Endothelial cell of umbilical vein (primary cell): ENCODE results near the gene IGFBP7. TPM values are rescaled to one million over a fixed set of nuclear protein-coding genes. Genes with fewer than 3 reads are reported as not detected.

Experiments
- BruUV-seq: library from RNA; stranded (reverse); fragments of 400-500 nt; replicated peaks from 2 replicates; lab custom pipeline; 2021; lab: Mats Ljungman, UMichigan
- CTCF ChIA-PET: fragments of 300-600, 350-600 bp; sonication (Branson Sonifier 250); formaldehyde crosslinking; loops from one replicate; lab custom pipeline; 2021; ENCODE audit warnings: antibody characterized with exemption, inconsistent platforms; lab: Charles Lee
- POLR2A ChIA-PET: fragments of 300-600, 350-600 bp; sonication (Branson Sonifier 250); formaldehyde crosslinking; loops from one replicate; lab custom pipeline; 2021; ENCODE audit warnings: antibody characterized with exemption, inconsistent platforms; lab: Charles Lee
- DNase-seq: peaks from one replicate; pipeline ENCODE4 v3.0.0-alpha.2; 2011; ENCODE audit warnings: low read depth, low spot score
- FAIRE-seq: peaks from 2 replicates; lab custom pipeline; 2011; peaks lifted over from hg19 to GRCh38; lab: Jason Lieb, UNC
- H2AFZ ChIP-seq: 2 replicates; pipeline ENCODE4 v1.6.0; 2012; ENCODE audit warnings: low read depth, low read length, control low read depth, inconsistent platforms
- H3K27ac ChIP-seq: 2 replicates; pipeline ENCODE4 v1.5.1; 2011; ENCODE audit warnings: low read depth, mild to moderate bottlenecking, control low read depth, low read length, moderate library complexity; ENCODE audit not compliant: insufficient read depth
- H3K27me3 ChIP-seq, 2 experiments: 2 replicates each; pipeline versions ENCODE4 v1.6.0 to v1.6.1; 2011; ENCODE audit warnings: low read length in 2 of 2, mixed read lengths in 1 of 2; ENCODE audit not compliant: control insufficient read depth in 2 of 2, insufficient read depth in 2 of 2
- H3K36me3 ChIP-seq, 2 experiments: 2 replicates in 1 of 2; 3 replicates in 1 of 2; pipeline ENCODE4 v1.5.1; 2011; ENCODE audit warnings: low read length in 2 of 2, mild to moderate bottlenecking in 1 of 2, moderate library complexity in 1 of 2; ENCODE audit not compliant: control insufficient read depth in 2 of 2, insufficient read depth in 2 of 2; ENCODE audit errors: extremely low read depth in 1 of 2
- H3K4me1 ChIP-seq: 3 replicates; pipeline ENCODE4 v1.5.1; 2011; ENCODE audit warnings: mild to moderate bottlenecking, low read length; ENCODE audit not compliant: control insufficient read depth, insufficient read depth; ENCODE audit errors: extremely low read depth
- H3K4me2 ChIP-seq: 2 replicates; pipeline ENCODE4 v1.6.1; 2011; ENCODE audit warnings: low read length, control low read depth, mixed read lengths; ENCODE audit not compliant: insufficient read depth
- H3K4me3 ChIP-seq, 3 experiments: fragments of 200-600 bp in 1 of 3; sonication (generic), shearing (Covaris generic) in 1 of 3; replicated peaks in 1 of 3; 2 replicates each; pipeline ENCODE4 v1.5.1; 2011 to 2016; ENCODE audit warnings: control low read depth in 3 of 3, low read length in 3 of 3, mild to moderate bottlenecking in 2 of 3, inconsistent platforms in 1 of 3, low read depth in 1 of 3, moderate library complexity in 1 of 3; ENCODE audit not compliant: insufficient read depth in 1 of 3
- H3K79me2 ChIP-seq: 2 replicates; pipeline ENCODE4 v1.6.0; 2012; ENCODE audit warnings: low read length, inconsistent platforms; ENCODE audit not compliant: control insufficient read depth, insufficient read depth
- H3K9ac ChIP-seq: replicated peaks from 2 replicates; pipeline ENCODE3; 2011; ENCODE audit warnings: low read length, control low read depth; ENCODE audit not compliant: insufficient read depth; ENCODE audit errors: extremely low read depth
- H3K9me1 ChIP-seq: replicated peaks from 3 replicates; pipeline ENCODE4 v1.6.0; 2011; ENCODE audit warnings: mild to moderate bottlenecking, low read length; ENCODE audit not compliant: control insufficient read depth, insufficient read depth; ENCODE audit errors: extremely low read depth
- H3K9me3 ChIP-seq: replicated peaks from 2 replicates; pipeline ENCODE4 v1.5.1; 2012; ENCODE audit warnings: low read length, inconsistent platforms; ENCODE audit not compliant: control insufficient read depth, insufficient read depth
- H4K20me1 ChIP-seq: replicated peaks from 2 replicates; pipeline ENCODE3; 2011; ENCODE audit warnings: mild to moderate bottlenecking, low read length; ENCODE audit not compliant: control insufficient read depth, insufficient read depth; ENCODE audit errors: extremely low read depth
- FOS ChIP-seq: IDR thresholded peaks from 2 replicates; pipeline ENCODE4 v1.6.1; 2011; ENCODE audit warnings: mild to moderate bottlenecking, low read length, moderate library complexity, borderline replicate concordance; ENCODE audit not compliant: insufficient read depth
- GATA2 ChIP-seq: IDR thresholded peaks from 2 replicates; pipeline ENCODE4 v1.7.0; 2011; ENCODE audit warnings: low read depth, mild to moderate bottlenecking, moderate library complexity, mixed read lengths, low read length; ENCODE audit not compliant: insufficient read length, insufficient read depth
- JUN ChIP-seq: IDR thresholded peaks from 2 replicates; pipeline ENCODE4 v1.6.1; 2011; ENCODE audit warnings: borderline replicate concordance, low read depth; ENCODE audit not compliant: insufficient read length, insufficient read depth
- MYC ChIP-seq: IDR thresholded peaks from one replicate; pipeline ENCODE4 v1.6.1; 2011; ENCODE audit warnings: mild to moderate bottlenecking, low read depth, low read length
- POLR2A ChIP-seq: IDR thresholded peaks from 2 replicates; pipeline ENCODE4 v1.6.1; 2012; ENCODE audit warnings: low read depth, mild to moderate bottlenecking, control low read depth, low read length
- POLR2AphosphoS5 ChIP-seq: IDR thresholded peaks from 2 replicates; pipeline ENCODE4 v1.6.1; 2012; ENCODE audit warnings: low read depth, mild to moderate bottlenecking, control low read depth, low read length, moderate library complexity; ENCODE audit not compliant: insufficient read depth
- dilution Hi-C: fragments of 300-500 bp; cut with MboI; formaldehyde crosslinking; loops from one replicate; pipeline ENCODE4 v1.15.0; 2019; ENCODE audit warnings: low sequenced_read_pairs; ENCODE audit not compliant: extremely low pct_ligation_motif_present
- intact Hi-C: fragments of 100-400 bp; cut with micrococcal nuclease; formaldehyde crosslinking; loops from one replicate; pipeline ENCODE4 v1.10.0; 2022
- polyA plus RNA-seq, 4 experiments: library from polyadenylated mRNA; depleted of rRNA in 3 of 4; stranded (reverse) in 3 of 4; unstranded in 1 of 4; fragments of >200 nt; gene quantifications; 2 replicates each; pipeline versions ENCODE4 v1.2.1 to v1.2.3, GENCODE V29; 2011 to 2012; ENCODE audit warnings: missing spikeins in 1 of 4
- total RNA-seq: library from RNA; stranded (reverse); gene quantifications from 2 replicates; pipeline ENCODE4 v1.2.3, GENCODE V29; 2021
- TF ChIP-seq, protein P1 (sequence below): IDR thresholded peaks from 2 replicates; pipeline ENCODE4 v1.6.1; 2011; ENCODE audit not compliant: insufficient read depth, insufficient read length

Gene IGFBP7
- total and polyA plus RNA-seq, 2 donors (not counting 3 experiments of a cell fraction or from before 2014, with no cell fraction given), result 526 to 770 TPM

GRCh38 chr4:57064811-57065711, 45.1 kb downstream of the IGFBP7 start:
- Histone ChIP-seq H4K20me1 (no peaks in the 10 kb centered on the region), H3K9me1 (no peaks in the 10 kb centered on the region), H3K9me3 (no peaks in the 10 kb centered on the region), H3K36me3 (peaks cover 0 to 3% of the 10 kb centered on the region in 2 experiments), H3K27ac (peak overlapping the region; percentile 65), H3K79me2 (peaks cover 62% of the 10 kb centered on the region), H2AFZ (peak overlapping the region; percentile 28), H3K4me2 (peak overlapping the region; percentile 46), H3K4me1 (peaks cover 33% of the 10 kb centered on the region), H3K9ac (peak overlapping the region; percentile 46), H3K4me3 (peak overlapping the region in 1 of 3 experiments; percentile 15), H3K27me3 (no peaks in the 10 kb centered on the region)
- peak; percentile 61 for TF ChIP-seq FOS
- TF ChIP-seq POLR2AphosphoS5, result peak; percentile 25
- TF ChIP-seq, protein P1, sequence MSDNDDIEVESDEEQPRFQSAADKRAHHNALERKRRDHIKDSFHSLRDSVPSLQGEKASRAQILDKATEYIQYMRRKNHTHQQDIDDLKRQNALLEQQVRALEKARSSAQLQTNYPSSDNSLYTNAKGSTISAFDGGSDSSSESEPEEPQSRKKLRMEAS, result no peak
- TF ChIP-seq MYC, result no peak
- no peak for TF ChIP-seq GATA2
- peak; percentile 39 for TF ChIP-seq JUN
- TF ChIP-seq POLR2A, result no peak
- DNase-seq (peak; percentile 87), FAIRE-seq (peak; percentile 57)
- no TSS peak for BruUV-seq
- ChIA-PET CTCF (interaction anchor here (0.7 to 3.1 kb wide), 11 partner anchors 8 to 98 kb away, joined by 3 to 13 read pairs (median 4); partner anchors contain the start of gene IGFBP7), POLR2A (no interaction called here)
- dilution Hi-C loops, result no loop called here
- intact Hi-C loops, result loop anchor here (1.0 to 2.0 kb wide), 2 partner anchors 16 to 45 kb away; partner anchors contain the start of gene IGFBP7
